ENCODE data around the gene TMEM167A. TPM values are rescaled to one million over a fixed set of nuclear protein-coding genes. Genes with fewer than 3 reads are reported as not detected.

The TMEM167A gene
- total RNA-seq, 2 donors from 2014 or later: 124 to 134 TPM

GRCh38 chr5:83115816-83116215 is 38.6 kb upstream of the TMEM167A start:
- no peak for TF ChIP-seq CTCF (conservative IDR thresholded peaks at IDR 0.05)
- WGBS, 2 experiments (ENCODE audit: insufficient coverage in 1 of 2, insufficient read length in 1 of 2): 80 to 95% methylated on average over 1 of the region's 1 CpG
- Histone ChIP-seq H3K36me3 (ENCODE audit: control insufficient read depth, insufficient read depth, low read length) (no peaks in the 10 kb centered on the region), H3K27ac (ENCODE audit: low read depth, low read length) (no peak overlapping the region), H3K4me1 (ENCODE audit: control insufficient read depth, insufficient read depth, low read length) (no peaks in the 10 kb centered on the region), H3K9ac (ENCODE audit: extremely low read depth, low read length, poor library complexity, severe bottlenecking) (no peak overlapping the region), H3K27me3 (ENCODE audit: control insufficient read depth, insufficient read depth, low read length, poor library complexity, severe bottlenecking) (no peaks in the 10 kb centered on the region), H3K4me3 (ENCODE audit: low read length) (no peak overlapping the region), H3K9me3 (ENCODE audit: control insufficient read depth, low read length) (peaks cover 20% of the 10 kb centered on the region)
- Mint-ChIP-seq H3K9me3 (peaks cover 36% of the 10 kb centered on the region), H3K4me1 (no peaks in the 10 kb centered on the region), H3K4me3 (no peak overlapping the region), H3K27me3 (ENCODE audit: insufficient read depth) (no peaks in the 10 kb centered on the region), H3K27ac (no peak overlapping the region), H3K36me3 (ENCODE audit: low read depth) (peaks cover 46% of the 10 kb centered on the region)
- no peak for DNase-seq

- Mint-ChIP-seq H3K4me1 (no peaks in the 10 kb centered on the region), H3K4me3 (no peak overlapping the region), H3K36me3 (ENCODE audit: low read depth) (peaks cover 24% of the 10 kb centered on the region), H3K27ac (no peak overlapping the region), H3K9me3 (peaks cover 23% of the 10 kb centered on the region), H3K27me3 (ENCODE audit: insufficient read depth) (no peaks in the 10 kb centered on the region)
- no peak for TF ChIP-seq CTCF (conservative IDR thresholded peaks at IDR 0.05)
- H3K9me3 ChIP-seq (ENCODE audit: control insufficient read depth, low read length): peaks cover 13% of the 10 kb centered on the region
- no peaks in the 10 kb centered on the region for H3K4me1 ChIP-seq (ENCODE audit: control insufficient read depth, insufficient read depth, low read length)
- no peaks in the 10 kb centered on the region for H3K27me3 ChIP-seq (ENCODE audit: control insufficient read depth, insufficient read depth, low read length, poor library complexity, severe bottlenecking)
- H3K9ac ChIP-seq (ENCODE audit: extremely low read depth, low read length, poor library complexity, severe bottlenecking): no peak overlapping the region
- no peak overlapping the region for H3K27ac ChIP-seq (ENCODE audit: low read depth, low read length)
- no peak overlapping the region for H3K4me3 ChIP-seq (ENCODE audit: low read length)
- WGBS, 2 experiments (ENCODE audit: insufficient coverage in 1 of 2, insufficient read length in 1 of 2): 100% methylated on average over 1 of the region's 1 CpG; no CpG with 5 or more reads in 1 of the 2 experiments
- H3K36me3 ChIP-seq (ENCODE audit: control insufficient read depth, insufficient read depth, low read length): no peaks in the 10 kb centered on the region
- no peak for DNase-seq
Measured at GRCh38 chr5:83109380-83109779, 32.2 kb upstream of the TMEM167A start.

- H3K27me3 Mint-ChIP-seq (ENCODE audit: insufficient read depth): no peaks in the 10 kb centered on the region
- TF ChIP-seq CTCF (conservative IDR thresholded peaks at IDR 0.05): no peak
- H3K27ac Mint-ChIP-seq: no peak overlapping the region
- no peak overlapping the region for H3K9ac ChIP-seq (ENCODE audit: extremely low read depth, low read length, poor library complexity, severe bottlenecking)
- no peak overlapping the region for H3K4me3 Mint-ChIP-seq
- H3K36me3 Mint-ChIP-seq (ENCODE audit: low read depth): peaks cover 11% of the 10 kb centered on the region
- WGBS, 2 experiments (ENCODE audit: insufficient coverage in 1 of 2, insufficient read length in 1 of 2): 82 to 97% methylated on average over 2 to 3 of the region's 3 CpGs
- peaks cover 8% of the 10 kb centered on the region for H3K9me3 Mint-ChIP-seq
- no peaks in the 10 kb centered on the region for H3K4me1 ChIP-seq (ENCODE audit: control insufficient read depth, insufficient read depth, low read length)
- DNase-seq: no peak
- peaks cover 8% of the 10 kb centered on the region for H3K9me3 ChIP-seq (ENCODE audit: control insufficient read depth, low read length)
- H3K27ac ChIP-seq (ENCODE audit: low read depth, low read length): no peak overlapping the region
- no peaks in the 10 kb centered on the region for H3K36me3 ChIP-seq (ENCODE audit: control insufficient read depth, insufficient read depth, low read length)
- no peaks in the 10 kb centered on the region for H3K27me3 ChIP-seq (ENCODE audit: control insufficient read depth, insufficient read depth, low read length, poor library complexity, severe bottlenecking)
- no peak overlapping the region for H3K4me3 ChIP-seq (ENCODE audit: low read length)
- H3K4me1 Mint-ChIP-seq: no peaks in the 10 kb centered on the region
Measured at GRCh38 chr5:83107692-83108420, 30.7 kb upstream of the TMEM167A start.
